Lower leg skin (tissue), 3 donors: ENCODE measurements around the gene GRIN2A.

Source experiments
- CTCF ChIP-seq, 3 donors: fragments of 450-650 bp; IDR thresholded peaks; one replicate each; pipeline ENCODE4 v1.5.1; 2016; ENCODE audit warnings: antibody characterized with exemption in 3 of 3, mild to moderate bottlenecking in 3 of 3, moderate library complexity in 2 of 3
- POLR2A ChIP-seq, 2 donors: fragments of 450-650 bp; IDR thresholded peaks; one replicate each; pipeline ENCODE4 v1.6.1; 2016 to 2017; ENCODE audit warnings: antibody characterized with exemption in 2 of 2, mild to moderate bottlenecking in 1 of 2, moderate library complexity in 1 of 2

DNA sequence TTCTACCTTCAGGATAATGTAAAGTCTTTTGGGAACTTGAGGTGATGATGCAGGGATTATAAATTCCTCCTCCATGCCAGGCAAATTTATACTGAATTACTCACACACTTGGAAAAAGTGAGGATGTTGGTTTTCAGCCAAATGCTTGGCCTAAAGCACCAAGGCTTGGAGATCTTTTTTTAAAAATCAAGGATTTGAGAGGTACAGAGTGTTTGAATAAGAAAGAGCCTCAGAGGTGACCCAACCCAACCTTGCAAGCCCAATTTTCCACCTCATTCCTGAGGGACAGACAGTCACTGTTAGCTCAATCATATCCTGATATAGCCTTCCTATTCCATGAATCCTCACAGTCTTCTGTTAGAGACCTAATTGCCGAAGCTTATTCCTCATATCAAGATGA is 14.0 kb downstream of the GRIN2A start:
- TF ChIP-seq CTCF (IDR thresholded peaks at IDR 0.05) (no peak), POLR2A (IDR thresholded peaks at IDR 0.05) (no peak)
